Measurements from ENCODE around the gene TM9SF1.

Gene TM9SF1

DNA sequence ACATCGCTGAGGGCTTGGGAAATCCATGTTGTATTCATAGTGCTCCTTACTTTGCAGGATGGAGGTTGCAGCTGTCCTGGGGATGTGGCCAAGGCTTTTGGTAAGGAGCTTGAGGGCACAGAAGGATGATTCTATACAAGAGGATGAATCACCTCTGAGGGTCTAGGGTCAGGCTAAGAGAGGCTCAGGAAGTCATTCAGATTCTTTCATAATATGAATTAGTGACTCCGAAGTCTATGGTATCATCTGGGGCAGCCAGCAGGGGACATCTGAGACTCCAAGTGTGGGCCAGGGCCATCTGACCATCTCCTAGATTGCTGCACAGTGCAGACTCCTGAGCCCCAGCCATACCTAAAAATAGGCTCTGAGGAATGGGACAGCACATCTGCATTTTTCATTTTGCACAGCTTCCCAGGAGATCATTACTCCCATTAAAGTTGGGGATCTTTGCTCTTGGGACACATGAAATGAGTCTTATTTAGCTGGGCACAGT lies 42.3 kb upstream of the TM9SF1 start:
- TF ChIP-seq, protein P1, sequence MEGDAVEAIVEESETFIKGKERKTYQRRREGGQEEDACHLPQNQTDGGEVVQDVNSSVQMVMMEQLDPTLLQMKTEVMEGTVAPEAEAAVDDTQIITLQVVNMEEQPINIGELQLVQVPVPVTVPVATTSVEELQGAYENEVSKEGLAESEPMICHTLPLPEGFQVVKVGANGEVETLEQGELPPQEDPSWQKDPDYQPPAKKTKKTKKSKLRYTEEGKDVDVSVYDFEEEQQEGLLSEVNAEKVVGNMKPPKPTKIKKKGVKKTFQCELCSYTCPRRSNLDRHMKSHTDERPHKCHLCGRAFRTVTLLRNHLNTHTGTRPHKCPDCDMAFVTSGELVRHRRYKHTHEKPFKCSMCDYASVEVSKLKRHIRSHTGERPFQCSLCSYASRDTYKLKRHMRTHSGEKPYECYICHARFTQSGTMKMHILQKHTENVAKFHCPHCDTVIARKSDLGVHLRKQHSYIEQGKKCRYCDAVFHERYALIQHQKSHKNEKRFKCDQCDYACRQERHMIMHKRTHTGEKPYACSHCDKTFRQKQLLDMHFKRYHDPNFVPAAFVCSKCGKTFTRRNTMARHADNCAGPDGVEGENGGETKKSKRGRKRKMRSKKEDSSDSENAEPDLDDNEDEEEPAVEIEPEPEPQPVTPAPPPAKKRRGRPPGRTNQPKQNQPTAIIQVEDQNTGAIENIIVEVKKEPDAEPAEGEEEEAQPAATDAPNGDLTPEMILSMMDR (IDR thresholded peaks at IDR 0.05; ENCODE audit: extremely low read depth, missing control alignments), result no peak
- DNase-seq (ENCODE audit: low spot score), result no peak

DNA sequence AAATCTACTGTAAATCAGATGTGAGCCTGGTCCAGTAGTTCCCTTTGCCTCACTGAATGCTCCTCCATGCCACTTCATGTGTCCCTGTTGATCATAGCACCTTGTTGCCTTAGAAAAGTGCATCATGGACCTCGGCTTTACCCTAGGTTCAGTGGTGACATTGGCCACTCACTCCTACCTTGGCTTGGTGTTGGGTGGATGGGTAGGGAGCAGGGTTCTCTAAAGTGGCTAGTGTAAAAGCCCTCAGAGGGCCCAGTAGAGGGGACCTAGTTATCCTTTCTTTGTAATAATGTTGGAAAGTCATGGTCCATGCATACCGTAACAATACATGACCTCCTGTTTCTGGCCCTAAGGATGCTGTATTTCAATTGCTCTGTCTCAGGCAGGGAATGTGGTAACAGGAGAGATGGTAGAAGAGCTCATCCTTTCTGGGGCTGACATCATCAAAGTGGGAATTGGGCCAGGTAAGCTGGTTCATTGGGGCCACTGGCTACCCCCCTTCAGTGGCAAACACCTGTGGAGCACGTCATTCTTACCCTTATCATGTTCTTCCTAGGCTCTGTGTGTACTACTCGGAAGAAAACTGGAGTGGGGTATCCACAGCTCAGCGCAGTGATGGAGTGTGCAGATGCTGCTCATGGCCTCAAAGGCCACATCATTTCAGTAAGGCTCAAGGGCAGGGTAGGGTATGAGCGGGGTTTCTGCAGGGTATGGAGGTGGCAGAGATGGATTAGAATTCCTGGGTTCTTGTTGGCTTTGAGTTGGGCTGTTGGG lies 41.6 kb upstream of the TM9SF1 start:
- TF ChIP-seq, protein P1 (IDR thresholded peaks at IDR 0.05; ENCODE audit: extremely low read depth, missing control alignments), result no peak
- DNase-seq (ENCODE audit: low spot score), result no peak

GRCh38 chr14:24235804-24236688 lies 40.8 kb upstream of the TM9SF1 start:
- TF ChIP-seq, protein P1 (IDR thresholded peaks at IDR 0.05; ENCODE audit: extremely low read depth, missing control alignments), result no peak
- no peak for DNase-seq (ENCODE audit: low spot score)

GRCh38 chr14:24234095-24235005 lies 39.1 kb upstream of the TM9SF1 start:
- TF ChIP-seq, protein P1 (IDR thresholded peaks at IDR 0.05; ENCODE audit: extremely low read depth, missing control alignments), result no peak
- no peak for DNase-seq (ENCODE audit: low spot score)

- TF ChIP-seq, protein P1 (IDR thresholded peaks at IDR 0.05; ENCODE audit: extremely low read depth, missing control alignments), result no peak
- no peak for DNase-seq (ENCODE audit: low spot score)
Measured at GRCh38 chr14:24233538-24233866, 38.3 kb upstream of the TM9SF1 start.

DNA sequence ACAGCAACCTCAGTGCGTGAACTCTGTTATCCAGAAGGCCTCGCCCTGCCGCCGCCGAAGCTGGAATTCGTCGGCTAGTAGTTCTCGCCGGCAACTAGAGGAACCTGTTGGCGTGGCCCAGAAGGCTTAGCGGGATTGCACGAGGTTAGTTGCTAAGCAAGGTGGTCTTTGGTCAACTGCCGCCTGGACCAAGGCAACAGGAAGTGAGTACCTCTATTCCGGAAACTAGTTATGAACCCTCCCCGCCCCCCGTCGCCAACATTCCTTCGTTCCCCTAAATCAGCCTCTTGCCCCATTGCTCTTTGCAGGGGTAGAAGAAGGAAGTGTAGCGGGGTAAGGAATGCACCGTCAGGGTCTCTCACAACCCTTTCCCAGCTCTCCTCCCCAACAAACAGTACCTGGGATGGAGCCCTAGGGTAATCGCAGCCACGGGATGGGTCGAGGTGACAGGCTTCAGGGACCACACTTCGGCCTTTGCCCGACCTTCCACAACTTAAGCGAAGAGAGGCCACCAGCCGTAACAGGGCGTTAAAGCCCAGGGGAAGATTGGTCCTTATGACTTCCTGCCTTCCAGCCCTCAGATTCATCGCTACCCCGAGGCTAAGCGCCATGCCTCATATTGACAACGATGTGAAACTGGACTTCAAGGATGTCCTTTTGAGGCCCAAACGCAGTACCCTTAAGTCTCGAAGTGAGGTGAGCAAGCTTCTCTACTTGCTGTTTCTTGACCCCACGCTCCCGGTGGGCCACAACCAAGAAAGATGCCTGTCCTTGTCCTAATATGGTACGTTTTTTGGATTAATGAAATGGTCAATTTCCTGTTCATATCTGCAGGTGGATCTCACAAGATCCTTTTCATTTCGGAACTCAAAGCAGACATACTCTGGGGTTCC lies 37.6 kb upstream of the TM9SF1 start, which contains the start of gene GMPR2:
GMPR2 (plus strand) TSS at position 285 of the 893 bp plus-strand sequence; CDS start at position 610, 325 bp downstream.
- peak; percentile 67 for DNase-seq (ENCODE audit: low spot score)
- TF ChIP-seq, protein P1 (IDR thresholded peaks at IDR 0.05; ENCODE audit: extremely low read depth, missing control alignments), result no peak

Data from GM20000 (cell line).